Gastrocnemius medialis (tissue), 4 donors: ENCODE results near the gene AKR7A3.

Experiments used
- CTCF ChIP-seq, 5 experiments: fragments of 450-650 bp in 3 of 5; fragments of 200-600 bp in 2 of 5; sonication (generic) in 2 of 5; IDR thresholded peaks in 4 of 5; conservative IDR thresholded peaks in 1 of 5; 1 replicate in 4 of 5; 2 replicates in 1 of 5; pipeline ENCODE4 v1.5.1; 2016 to 2019; ENCODE audit warnings: antibody characterized with exemption in 5 of 5, mild to moderate bottlenecking in 3 of 5, moderate library complexity in 3 of 5
- POLR2A ChIP-seq, 2 donors: fragments of 450-650 bp; IDR thresholded peaks; one replicate each; pipeline ENCODE4 v1.6.1; 2017; ENCODE audit warnings: antibody characterized with exemption in 2 of 2, mild to moderate bottlenecking in 2 of 2, moderate library complexity in 2 of 2

GRCh38 chr1:19332832-19333231 lies 44.3 kb upstream of the AKR7A3 start:
- TF ChIP-seq CTCF (IDR thresholded peaks at IDR 0.05 in 4 of 5, conservative IDR thresholded peaks at IDR 0.05 in 1 of 5): no peak
- TF ChIP-seq POLR2A (IDR thresholded peaks at IDR 0.05): no peak
